T-helper 2 cell treated with Interferon-gamma antibody and Interleukin-4, amounts not matched to agents 100 ng/mL and 5 ng/mL, for 36 hours (primary cell): ENCODE results near the gene HMCN2. TPM values are rescaled to one million over a fixed set of nuclear protein-coding genes. Genes with fewer than 3 reads are reported as not detected.

Experiments
- intact Hi-C: fragments of 100-400 bp; cut with micrococcal nuclease; formaldehyde crosslinking; loops from one replicate; pipeline ENCODE4 v1.15.1; 2023
- total RNA-seq: library from RNA; stranded (reverse); gene quantifications from 2 replicates; pipeline ENCODE4 v1.2.3, GENCODE V29; 2022

Gene HMCN2
- total RNA-seq, 1 donor from 2014 or later, result not detected

DNA sequence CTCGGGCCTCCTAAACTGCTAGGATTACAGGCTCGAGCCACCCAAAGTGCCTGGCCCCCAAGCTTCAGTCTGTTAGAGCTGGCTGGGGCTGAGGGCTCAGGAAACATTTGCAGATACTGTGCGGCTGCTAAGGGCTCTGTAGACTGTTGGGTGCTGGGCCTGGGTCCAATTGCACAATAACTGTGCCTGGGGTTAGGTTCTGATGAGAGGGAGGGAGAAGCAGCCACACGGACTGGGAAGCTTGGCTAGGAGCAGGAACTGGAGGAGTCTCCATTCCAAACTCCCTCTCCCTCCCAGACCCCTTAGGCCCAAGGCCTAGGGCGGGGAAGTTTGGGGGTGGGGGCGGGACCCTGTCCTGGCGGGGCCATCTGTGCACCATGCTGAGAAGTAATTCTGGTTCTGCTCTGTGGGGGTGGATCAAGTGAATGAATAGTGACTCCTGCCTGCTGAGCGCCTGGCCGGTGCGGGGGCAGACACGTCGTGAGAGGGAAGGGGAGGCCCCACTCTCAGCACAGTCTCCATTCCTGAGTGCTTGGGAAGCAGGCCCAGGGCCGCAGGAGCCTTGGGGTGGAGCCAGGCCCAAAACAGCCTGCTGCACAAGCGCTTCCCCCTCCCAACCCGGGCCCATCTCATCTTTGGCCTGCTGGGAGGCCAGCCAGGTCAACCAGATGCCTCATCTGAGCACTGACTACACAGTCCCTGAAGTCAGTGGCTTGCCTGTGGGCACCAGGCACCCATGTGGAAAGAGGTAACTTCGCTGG is 180.7 kb downstream of the HMCN2 start:
- intact Hi-C loops, result no loop called here

DNA sequence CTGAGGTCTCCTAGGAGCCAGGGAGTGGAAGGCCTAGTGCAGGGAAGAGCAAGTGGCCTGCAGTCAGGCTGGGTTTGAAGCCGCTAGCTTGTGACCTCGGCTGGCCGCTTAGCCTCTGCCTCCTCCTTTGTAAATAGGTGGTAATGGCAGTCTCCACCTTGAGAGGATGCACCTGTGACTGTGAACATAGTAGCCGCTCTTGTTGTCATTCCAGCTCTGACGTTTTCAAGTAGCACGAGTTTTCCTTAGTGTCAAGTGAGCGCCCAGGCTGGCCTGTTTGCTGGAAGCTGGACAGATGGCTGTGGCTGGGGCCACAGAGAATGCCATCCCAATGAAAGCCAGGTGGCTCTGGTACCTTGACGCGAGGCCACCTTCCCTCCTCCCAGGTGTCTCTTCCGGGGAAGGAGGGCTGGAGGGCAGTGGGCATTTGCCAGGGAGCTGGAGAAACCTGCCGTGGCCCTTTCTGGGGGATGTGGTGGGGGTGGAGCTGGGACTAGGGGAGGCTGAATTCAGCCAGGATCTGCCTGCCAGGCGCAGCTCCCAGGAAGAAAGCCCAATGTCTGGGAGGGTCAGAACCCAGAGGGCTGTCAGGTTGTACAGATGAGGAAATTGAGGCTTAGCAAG is 181.7 kb downstream of the HMCN2 start:
- intact Hi-C loops, result no loop called here

DNA sequence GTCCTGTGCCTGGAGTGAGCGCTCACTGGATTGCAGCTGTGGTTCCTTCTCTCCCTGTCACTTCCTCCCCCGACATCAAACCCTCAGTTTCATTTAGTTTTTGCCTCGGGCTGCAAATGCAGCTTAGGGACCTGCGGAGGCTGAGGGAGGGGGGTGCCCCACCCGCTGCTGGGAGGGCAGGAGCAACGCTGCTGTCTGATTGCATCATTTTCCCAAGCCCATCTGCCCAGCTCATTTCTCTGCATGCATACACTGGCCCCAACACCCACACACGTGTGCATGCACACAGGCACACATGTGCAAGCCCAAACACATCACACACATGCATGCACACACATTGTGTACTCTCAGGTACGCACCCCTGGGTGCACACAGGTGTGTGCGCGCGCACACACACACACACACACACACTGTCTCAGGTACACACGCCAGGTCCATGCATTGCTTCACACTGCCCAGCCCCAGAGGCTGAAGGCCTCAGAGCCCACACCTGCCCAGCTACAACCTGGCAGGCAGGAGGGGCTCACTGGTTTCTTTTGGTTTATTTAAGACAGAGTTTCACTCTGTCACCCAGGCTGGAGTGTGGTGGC is 182.6 kb downstream of the HMCN2 start:
- intact Hi-C loops, result no loop called here

DNA sequence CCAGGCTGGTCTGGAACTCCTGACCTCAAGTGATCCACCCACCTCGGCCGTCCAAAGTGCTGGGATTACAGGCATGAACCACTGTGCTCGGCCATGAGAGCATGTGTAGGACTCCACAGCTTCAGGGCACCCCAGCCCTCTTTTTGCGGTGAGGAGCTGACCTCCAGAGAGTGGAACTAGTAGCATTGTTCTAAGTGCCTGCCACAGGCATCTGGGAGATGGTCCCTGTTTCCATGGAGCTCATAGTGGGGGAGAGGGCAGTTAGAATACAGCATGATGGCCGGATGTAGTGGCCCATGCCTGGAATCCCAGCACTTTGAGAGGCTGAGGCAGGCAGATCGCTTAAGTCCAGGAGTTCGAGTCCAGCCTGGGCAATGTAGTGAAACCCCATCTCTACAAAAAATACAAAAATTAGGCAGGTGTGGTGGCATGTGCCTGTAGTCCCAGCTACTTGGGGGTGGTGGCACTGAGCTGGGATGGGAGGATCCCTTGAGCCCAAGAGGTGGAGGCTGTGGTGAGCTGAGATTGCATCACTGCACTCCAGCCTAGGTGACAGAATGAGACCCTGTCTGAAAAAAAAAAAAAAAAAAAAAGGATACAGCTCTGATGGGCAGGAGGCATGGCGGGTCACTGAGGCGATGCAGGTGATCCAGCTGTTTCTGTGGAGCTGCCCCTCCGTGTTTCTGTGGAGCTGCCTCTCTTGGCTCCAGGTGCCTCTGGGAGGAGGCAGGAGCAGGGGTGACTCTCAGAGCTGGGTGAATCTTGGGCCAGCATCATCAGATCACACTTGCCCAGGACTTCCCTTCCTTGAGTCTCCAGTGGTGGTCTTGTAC is 183.4 kb downstream of the HMCN2 start:
- intact Hi-C loops, result no loop called here

DNA sequence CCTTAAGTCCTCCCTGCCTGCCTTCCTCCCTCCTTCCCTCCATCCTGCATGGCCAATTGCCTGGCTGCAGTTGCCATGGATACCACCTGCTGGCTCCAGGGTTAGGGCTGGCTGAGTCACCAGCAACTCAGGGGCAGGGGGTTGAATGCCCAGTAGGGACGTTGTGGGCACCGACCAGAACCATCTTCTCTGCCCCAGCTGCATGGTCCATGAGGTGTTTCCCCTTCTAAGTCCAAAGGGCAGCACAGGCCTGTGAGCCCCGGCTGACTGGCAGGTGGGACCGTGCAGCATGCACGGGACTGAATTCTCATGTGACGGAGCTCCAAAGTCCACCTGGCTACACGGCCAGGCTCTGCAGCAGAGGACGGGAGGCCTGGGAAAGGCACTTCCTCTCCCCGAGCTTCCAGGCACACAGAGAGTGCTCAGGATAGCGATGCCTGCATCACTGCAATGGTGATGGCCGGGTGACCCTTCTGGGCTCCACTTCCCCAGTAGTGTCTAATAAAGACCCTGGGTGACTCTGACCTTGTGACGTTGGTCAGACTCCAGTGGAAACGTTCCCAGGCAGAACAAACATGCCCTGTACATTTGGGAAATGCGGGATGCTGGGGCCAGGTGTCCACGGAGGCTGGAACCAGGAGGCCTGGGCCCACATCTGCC is 184.9 kb downstream of the HMCN2 start:
- intact Hi-C loops, result no loop called here

DNA sequence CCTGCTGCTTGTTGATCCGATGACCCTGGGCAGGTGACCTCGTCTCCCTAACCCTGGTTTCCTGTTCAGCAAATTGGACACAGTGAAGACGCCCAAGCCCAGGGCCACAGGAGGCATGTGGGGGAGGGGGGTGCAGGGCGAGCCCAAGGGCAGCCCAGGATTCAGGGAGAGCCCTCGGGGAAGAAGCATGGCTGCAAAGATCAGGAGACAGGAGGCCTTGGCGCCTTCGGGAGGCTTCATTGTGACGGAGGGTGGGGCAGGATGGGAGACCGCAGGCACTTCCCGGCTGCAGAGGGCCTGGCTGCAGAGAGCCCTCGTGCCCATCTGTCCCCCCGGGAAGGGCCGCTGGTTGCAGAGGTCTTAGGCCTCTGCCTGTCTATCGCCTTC is 185.4 kb downstream of the HMCN2 start:
- intact Hi-C loops, result no loop called here

DNA sequence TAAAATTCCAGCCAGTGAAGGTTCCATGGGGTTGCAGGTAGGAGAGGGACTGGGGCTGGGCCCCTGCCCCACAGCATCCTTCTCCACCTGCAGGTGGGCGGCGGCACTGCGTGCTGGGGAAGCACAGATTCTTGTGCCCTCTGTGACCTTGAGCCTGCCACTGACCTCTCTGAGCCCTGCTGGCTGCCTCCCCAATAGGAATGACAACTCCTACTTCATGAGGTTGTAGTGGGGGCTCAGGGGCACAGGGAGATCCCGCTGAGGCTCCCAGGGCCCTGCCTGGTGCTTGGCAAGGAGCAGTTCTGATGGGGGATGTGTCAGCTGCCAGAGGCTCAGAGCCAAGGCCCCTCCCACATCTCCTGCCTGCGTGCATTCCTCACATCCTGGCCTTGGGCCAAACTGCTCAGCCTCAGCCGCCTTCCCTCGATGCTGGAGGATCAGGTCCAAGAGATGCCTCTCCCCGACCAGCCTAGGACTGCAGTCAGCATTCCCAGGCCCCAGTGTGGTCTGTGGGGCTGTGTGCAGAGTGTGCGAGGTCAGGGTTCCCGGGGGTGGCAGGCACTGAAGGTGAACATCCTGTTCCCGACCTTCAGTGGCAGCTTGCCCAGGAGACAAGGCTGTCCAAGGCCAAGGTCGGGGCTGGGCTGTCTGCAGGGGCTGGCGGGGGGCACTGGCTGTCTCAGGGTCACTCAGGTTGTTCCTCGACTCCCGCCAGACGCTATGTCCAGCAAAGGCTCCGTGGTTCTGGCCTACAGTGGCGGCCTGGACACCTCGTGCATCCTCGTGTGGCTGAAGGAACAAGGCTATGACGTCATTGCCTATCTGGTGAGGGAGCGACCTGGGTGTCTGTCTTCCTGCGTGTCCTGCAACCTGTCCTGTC is 186.2 kb downstream of the HMCN2 start:
- intact Hi-C loops, result no loop called here

DNA sequence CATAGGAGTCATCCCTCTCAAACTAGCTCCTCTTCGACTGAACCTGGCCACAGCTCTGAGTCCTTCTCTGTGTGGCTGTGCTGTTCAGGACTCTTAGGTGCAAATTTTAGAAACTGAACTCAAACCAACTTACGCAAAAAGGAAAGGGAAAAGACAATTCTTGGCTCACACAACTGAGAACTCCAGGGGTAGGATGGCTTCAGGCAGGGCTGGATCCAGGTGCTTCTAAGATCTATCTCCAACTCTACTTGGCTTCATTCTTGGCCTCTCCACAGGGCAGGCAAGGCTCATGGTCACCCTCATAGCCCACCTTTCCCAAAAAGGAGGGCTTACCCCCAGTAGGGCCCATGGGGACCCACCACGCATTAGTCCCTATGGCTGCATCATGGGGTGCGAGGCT is 187.3 kb downstream of the HMCN2 start:
- intact Hi-C loops, result no loop called here

DNA sequence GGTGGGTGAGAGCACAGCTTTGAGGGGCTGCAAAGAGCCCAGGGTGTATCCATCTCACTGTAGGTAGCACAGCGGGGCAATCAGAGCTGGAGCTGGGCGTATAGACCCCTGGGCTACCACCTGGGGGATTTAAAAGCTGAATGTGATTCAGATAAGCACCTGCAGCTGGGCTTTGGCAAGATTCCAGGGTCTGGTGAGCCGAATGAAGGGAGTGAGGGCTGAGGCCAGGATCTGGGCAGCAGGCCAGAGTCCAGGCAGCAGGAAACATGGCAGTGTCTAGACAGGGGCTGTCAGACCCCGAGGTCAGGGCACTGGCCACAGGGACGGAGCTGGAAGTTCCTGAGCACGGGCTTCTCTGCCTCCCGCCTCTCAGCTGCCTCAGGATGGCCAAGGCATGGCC is 187.9 kb downstream of the HMCN2 start:
- intact Hi-C loops, result no loop called here

DNA sequence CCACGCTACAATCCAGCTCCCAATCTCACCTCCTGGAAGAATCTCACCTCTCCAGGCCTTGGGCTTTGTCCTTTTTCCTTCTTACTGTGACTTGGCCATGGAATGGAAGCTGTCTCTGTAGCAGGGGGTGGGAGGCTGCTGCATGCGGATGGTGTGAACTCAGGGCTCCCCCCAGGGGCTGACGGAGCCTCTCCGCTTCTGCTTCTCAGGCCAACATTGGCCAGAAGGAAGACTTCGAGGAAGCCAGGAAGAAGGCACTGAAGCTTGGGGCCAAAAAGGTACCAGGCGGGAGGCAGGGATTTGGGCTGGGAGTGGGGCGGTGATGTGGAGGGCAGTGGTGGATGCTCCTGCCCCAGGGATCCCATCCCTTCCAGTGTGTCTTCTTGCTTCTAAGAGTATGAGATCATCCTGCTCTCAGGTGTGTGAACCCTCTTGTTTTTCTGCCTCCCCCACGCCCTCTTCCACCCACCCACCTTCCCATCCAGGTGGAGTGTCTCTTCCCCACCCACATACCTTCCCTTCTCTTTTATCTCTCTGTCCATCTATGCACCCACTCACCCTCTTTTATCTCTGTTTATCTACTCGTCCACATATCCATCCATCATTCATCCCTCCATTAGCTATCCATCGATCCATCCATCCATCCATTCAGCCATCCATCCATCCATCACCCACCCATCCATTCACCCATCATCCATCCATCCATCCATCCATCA is 188.7 kb downstream of the HMCN2 start:
- intact Hi-C loops, result no loop called here

DNA sequence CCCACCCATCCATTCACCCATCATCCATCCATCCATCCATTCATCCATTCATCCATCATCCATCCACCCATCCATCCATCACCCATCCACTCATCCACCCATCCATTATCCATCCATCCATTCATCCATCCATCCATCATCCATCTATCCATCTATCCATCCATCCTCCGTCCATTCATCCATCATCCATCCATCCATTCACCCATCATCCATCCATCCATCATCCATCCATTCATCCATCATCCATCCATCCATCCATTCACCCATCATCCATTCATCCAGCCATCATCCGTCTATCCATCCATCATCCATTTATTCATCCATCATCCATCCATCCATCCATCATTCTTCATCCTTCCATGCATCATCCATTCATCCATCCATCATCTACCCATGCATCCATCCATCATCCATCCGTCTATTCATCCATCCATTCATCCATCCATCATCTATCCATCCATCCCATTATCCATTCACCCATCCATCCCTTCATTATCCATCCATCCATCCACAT is 189.3 kb downstream of the HMCN2 start:
- intact Hi-C loops, result no loop called here

DNA sequence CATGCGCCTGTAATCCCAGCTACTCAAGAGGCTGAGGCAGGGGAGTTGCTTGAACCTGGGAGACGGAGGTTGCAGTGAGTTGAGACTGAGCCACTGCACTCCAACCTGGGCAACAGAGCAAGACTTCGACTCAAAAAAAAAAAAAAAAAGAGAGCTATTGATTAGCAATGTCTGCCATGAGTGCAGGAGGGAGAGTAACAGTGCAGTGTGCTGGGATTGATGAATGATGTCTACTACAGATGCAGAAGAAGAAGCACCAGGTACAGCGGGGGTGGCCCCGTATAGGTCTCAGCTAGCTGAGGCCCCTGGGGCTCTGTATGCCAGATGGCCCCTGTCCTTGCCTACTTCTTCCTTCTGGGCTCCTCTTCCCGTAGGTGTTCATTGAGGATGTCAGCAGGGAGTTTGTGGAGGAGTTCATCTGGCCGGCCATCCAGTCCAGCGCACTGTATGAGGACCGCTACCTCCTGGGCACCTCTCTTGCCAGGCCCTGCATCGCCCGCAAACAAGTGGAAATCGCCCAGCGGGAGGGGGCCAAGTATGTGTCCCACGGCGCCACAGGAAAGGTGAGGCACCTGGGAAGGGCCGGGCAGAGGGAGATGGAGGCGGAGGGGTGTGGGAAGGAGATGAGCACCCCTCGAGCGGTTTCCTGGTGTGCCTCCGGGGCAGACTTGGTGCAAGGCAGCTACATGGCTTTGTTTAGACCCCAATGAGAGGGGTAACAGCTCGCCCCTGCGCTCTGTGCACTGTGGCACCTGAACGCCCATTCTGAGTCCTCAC is 192.7 kb downstream of the HMCN2 start:
- intact Hi-C loops, result no loop called here

DNA sequence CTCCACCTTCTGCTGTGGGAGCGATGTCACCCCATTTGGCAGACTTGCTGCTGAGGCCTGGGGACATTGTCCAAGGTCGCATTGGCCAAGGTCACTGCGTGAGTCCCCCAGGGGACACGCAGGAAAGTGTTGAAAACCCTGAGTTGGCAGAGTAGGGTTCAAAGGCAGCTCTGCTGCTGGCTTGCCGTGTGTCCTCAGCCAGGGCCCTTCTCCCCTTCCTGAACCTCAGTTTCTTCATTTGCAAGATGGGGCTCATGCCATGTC is 193.2 kb downstream of the HMCN2 start:
- intact Hi-C loops, result no loop called here

DNA sequence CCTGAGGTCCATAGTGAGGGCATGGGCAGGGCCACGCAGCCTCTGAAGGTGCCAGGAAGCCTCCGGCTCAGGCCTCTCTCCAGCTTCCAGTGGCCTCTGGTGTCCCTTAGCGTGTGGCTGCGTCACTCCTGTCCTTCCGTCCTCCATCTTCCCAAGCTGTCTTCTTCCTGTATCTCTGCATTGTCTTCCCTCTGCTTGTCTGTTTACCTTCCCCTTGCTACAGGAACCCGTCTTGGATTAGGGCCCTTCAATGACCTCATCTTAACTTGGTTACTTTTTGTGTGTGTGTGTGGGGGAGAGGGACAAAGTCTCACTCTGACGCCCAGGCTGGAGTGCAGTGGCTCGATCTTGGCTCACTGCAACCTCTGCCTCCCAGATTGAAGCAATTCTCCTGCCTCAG is 193.6 kb downstream of the HMCN2 start:
- intact Hi-C loops, result no loop called here

DNA sequence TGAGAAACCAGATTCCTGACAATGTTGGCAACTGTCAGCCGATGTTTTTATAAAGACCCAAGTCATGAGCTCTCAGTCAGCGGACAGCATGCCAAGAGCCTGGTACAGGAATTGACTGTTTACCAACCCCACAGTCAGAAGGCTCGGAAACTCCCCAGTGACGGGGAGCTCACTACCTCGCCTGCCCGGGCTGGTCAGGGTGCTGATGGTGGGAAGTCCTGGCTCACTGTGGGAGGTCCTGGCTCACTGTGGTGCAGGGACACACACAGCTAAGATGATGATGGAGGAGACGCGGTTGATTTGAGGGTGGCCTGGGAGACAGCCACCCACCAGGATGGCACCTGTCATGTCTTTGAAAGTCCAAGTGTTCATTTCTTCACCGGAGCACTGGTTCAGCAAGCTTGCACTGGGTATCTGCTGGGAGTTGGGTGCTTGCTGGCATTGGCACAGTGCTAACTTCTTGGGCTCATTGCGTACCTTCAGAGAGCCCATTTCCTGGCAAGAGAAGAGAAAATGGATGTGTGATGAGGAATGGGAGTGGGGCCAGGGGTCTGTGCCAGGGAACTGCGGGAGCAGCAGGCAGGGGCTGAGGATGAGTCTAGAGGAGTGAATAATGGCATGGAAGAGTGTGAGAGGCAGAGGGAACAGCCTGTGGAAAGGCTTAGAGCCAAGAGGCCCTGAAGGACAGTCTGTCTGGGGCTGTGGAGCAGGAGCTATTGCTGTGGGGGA is 194.5 kb downstream of the HMCN2 start:
- intact Hi-C loops, result no loop called here

DNA sequence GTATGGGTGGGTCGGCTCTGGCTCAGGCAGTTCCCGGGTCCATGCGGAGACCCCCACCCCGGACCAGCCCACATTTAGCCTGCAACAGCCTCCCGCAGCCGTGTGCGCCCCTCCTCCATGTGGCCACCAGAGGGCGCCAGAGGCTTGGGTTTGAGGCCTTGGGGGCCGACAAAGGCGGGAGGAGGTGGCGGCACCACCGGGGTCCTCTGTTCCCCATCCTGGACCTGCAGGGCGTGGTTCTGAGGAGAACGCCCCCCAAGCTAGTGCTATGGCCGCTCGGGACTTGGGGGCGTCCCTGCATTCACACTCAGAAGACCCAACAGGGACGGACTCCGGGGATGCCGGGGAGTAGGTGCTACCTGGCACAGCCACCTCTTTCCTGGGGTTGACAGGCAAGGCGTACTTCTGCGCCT is 195.7 kb downstream of the HMCN2 start:
- intact Hi-C loops, result loop anchor here (1.0 kb wide), 1 partner anchor 221 kb away; no protein-coding TSS in a partner anchor

DNA sequence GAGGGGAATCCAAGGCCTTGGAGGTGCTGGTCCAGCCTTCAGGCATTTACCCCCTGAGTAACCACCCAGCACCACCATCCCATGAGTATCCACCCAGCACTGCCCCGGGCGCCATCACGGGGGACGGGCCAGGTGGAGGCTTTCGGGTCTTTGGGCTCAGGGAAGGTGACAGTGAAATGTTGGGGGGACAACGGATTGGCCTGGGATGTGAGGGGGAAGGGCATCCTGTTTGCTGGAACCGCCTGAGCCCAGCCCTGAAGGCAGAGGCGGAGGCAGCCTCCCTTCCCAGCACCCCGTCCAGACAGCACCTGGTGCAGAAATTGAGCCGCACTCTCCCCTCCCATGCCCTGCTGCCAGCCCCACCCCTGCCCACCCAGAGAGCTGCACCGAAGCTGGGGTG is 196.2 kb downstream of the HMCN2 start:
- intact Hi-C loops, result loop anchor here (1.0 kb wide), 1 partner anchor 221 kb away; no protein-coding TSS in a partner anchor
